Calu3 (cell line): ENCODE data around the gene FAM222A. TPM values are rescaled to one million over a fixed set of nuclear protein-coding genes. Genes with fewer than 3 reads are reported as not detected.

Experiments
- BruUV-seq: library from RNA; stranded (reverse); fragments of 400-500 nt; replicated peaks from 2 replicates; lab custom pipeline; 2021; lab: Mats Ljungman, UMichigan
- CTCF ChIA-PET: fragments of 300-600 bp; sonication (Branson Sonifier 250); formaldehyde crosslinking; loops from one replicate; lab custom pipeline; 2022; ENCODE audit warnings: antibody characterized with exemption; lab: Charles Lee
- DNase-seq: peaks from one replicate; pipeline ENCODE4 v3.0.0; 2022
- H3K27ac Mint-ChIP-seq: one replicate; pipeline ENCODE4 v1.8.0; 2022; ENCODE audit warnings: mixed read lengths; ENCODE audit not compliant: unreplicated experiment
- H3K27me3 Mint-ChIP-seq: one replicate; pipeline ENCODE4 v1.8.0; 2022; ENCODE audit warnings: mixed read lengths; ENCODE audit not compliant: unreplicated experiment
- H3K36me3 Mint-ChIP-seq: one replicate; pipeline ENCODE4 v1.8.0; 2022; ENCODE audit warnings: mild to moderate bottlenecking, moderate library complexity, mixed read lengths; ENCODE audit not compliant: insufficient read depth, unreplicated experiment
- H3K4me1 Mint-ChIP-seq: one replicate; pipeline ENCODE4 v1.8.0; 2022; ENCODE audit warnings: mild to moderate bottlenecking, low read depth, mixed read lengths; ENCODE audit not compliant: unreplicated experiment
- H3K4me3 Mint-ChIP-seq: one replicate; pipeline ENCODE4 v1.8.0; 2022; ENCODE audit warnings: mild to moderate bottlenecking, low read depth, moderate library complexity, mixed read lengths; ENCODE audit not compliant: unreplicated experiment
- H3K9me3 Mint-ChIP-seq: one replicate; pipeline ENCODE4 v1.8.0; 2022; ENCODE audit warnings: low read depth, mixed read lengths; ENCODE audit not compliant: unreplicated experiment
- intact Hi-C: fragments of 100-400 bp; cut with micrococcal nuclease; formaldehyde crosslinking; loops from one replicate; pipeline ENCODE4 v1.10.0; 2022; ENCODE audit not compliant: unreplicated experiment
- total RNA-seq: library from RNA; stranded (reverse); gene quantifications from 2 replicates; pipeline ENCODE4 v1.2.3, GENCODE V29; 2022
- TF ChIP-seq, protein P1 (sequence below): fragments of 200-600 bp; IDR thresholded peaks from one replicate; pipeline ENCODE4 v1.8.0; 2022; ENCODE audit warnings: antibody characterized with exemption; ENCODE audit not compliant: unreplicated experiment

FAM222A gene
- total RNA-seq, 1 experiment from 2014 or later: 2.4 TPM

DNA sequence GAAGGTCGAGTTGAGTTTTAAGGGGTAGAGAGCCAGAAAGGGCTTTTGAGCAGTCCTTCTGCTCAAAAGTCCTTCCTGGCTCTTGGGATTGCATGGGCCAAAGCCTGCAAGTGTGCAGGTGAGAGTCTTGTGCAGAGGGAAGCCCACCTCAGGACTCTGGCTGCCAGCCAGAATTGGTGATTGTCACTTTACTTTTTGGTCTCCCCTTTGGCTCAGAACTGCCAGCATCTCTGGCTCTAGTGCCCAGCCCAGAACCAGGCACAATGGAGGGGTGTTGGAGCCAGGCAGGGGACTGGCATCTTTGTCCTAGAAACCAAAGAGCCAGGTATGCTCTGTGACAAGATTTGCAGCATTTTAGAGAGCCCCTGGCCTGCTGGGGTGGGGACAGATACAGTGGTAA is 23.5 kb downstream of the FAM222A start:
- Mint-ChIP-seq H3K27me3 (peaks cover 32% of the 10 kb centered on the region), H3K4me1 (peaks cover 25% of the 10 kb centered on the region), H3K27ac (no peak overlapping the region), H3K9me3 (no peaks in the 10 kb centered on the region), H3K4me3 (no peak overlapping the region), H3K36me3 (no peaks in the 10 kb centered on the region)
- no TSS peak for BruUV-seq
- TF ChIP-seq, protein P1, sequence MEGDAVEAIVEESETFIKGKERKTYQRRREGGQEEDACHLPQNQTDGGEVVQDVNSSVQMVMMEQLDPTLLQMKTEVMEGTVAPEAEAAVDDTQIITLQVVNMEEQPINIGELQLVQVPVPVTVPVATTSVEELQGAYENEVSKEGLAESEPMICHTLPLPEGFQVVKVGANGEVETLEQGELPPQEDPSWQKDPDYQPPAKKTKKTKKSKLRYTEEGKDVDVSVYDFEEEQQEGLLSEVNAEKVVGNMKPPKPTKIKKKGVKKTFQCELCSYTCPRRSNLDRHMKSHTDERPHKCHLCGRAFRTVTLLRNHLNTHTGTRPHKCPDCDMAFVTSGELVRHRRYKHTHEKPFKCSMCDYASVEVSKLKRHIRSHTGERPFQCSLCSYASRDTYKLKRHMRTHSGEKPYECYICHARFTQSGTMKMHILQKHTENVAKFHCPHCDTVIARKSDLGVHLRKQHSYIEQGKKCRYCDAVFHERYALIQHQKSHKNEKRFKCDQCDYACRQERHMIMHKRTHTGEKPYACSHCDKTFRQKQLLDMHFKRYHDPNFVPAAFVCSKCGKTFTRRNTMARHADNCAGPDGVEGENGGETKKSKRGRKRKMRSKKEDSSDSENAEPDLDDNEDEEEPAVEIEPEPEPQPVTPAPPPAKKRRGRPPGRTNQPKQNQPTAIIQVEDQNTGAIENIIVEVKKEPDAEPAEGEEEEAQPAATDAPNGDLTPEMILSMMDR: no peak
- CTCF ChIA-PET: interaction anchor here (0.6 to 1.8 kb wide), 2 partner anchors 16 to 117 kb away, joined by 3 to 4 read pairs; no protein-coding TSS in a partner anchor
- intact Hi-C loops: no loop called here
- DNase-seq: no peak

DNA sequence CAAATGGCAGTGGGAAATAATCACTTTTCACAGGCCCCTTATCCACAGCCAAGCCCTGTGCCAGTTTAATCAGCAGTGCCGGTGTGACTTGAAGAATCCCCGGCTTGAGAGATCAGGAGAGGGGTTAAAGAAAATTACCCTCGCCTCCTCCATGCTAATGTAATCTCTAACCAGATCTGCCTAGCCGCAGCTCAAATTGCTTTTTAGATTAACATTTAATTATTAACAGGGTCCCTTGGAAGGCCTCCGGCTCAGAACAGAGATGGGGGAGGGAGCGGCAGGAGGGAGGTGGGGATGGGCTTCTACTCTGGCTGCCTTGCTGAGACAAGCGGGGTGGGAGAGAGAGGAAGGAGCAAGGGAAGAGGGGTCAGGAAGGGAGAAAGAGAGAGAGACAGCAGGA is 24.0 kb downstream of the FAM222A start:
- H3K27ac Mint-ChIP-seq: no peak overlapping the region
- peaks cover 25% of the 10 kb centered on the region for H3K4me1 Mint-ChIP-seq
- CTCF ChIA-PET: interaction anchor here (0.6 to 1.8 kb wide), 2 partner anchors 16 to 117 kb away, joined by 3 to 4 read pairs; no protein-coding TSS in a partner anchor
- H3K4me3 Mint-ChIP-seq: no peak overlapping the region
- H3K36me3 Mint-ChIP-seq: no peaks in the 10 kb centered on the region
- TF ChIP-seq, protein P1: no peak
- no TSS peak for BruUV-seq
- DNase-seq: peak; percentile 54
- no peaks in the 10 kb centered on the region for H3K9me3 Mint-ChIP-seq
- peaks cover 32% of the 10 kb centered on the region for H3K27me3 Mint-ChIP-seq
- intact Hi-C loops: no loop called here

DNA sequence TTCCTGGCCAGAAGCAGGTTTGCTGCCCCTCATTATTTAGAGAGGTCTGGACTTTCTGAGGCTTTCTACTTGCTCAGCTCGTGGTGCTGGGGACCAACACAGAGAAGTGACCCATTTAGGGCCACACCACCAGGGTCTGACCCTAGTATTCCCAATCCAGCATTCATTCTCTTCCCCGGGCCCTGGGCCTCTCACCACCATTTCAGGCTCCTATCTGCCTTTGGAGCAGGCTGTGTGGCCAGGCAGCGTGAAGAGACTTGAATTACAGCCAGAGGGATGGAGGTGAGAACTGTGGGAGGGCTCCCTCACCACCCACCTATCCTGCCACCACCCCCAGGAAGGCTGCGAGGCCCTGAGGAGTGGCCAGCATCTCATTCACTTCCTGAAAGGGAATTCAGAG is 24.6 kb downstream of the FAM222A start:
- CTCF ChIA-PET: interaction anchor here (1.8 kb wide), 1 partner anchor 15 kb away, joined by 4 read pairs; no protein-coding TSS in a partner anchor
- Mint-ChIP-seq H3K4me3 (no peak overlapping the region), H3K36me3 (no peaks in the 10 kb centered on the region), H3K27me3 (peaks cover 32% of the 10 kb centered on the region), H3K27ac (no peak overlapping the region), H3K9me3 (no peaks in the 10 kb centered on the region), H3K4me1 (peaks cover 25% of the 10 kb centered on the region)
- TF ChIP-seq, protein P1: no peak
- intact Hi-C loops: no loop called here
- DNase-seq: no peak
- no TSS peak for BruUV-seq

DNA sequence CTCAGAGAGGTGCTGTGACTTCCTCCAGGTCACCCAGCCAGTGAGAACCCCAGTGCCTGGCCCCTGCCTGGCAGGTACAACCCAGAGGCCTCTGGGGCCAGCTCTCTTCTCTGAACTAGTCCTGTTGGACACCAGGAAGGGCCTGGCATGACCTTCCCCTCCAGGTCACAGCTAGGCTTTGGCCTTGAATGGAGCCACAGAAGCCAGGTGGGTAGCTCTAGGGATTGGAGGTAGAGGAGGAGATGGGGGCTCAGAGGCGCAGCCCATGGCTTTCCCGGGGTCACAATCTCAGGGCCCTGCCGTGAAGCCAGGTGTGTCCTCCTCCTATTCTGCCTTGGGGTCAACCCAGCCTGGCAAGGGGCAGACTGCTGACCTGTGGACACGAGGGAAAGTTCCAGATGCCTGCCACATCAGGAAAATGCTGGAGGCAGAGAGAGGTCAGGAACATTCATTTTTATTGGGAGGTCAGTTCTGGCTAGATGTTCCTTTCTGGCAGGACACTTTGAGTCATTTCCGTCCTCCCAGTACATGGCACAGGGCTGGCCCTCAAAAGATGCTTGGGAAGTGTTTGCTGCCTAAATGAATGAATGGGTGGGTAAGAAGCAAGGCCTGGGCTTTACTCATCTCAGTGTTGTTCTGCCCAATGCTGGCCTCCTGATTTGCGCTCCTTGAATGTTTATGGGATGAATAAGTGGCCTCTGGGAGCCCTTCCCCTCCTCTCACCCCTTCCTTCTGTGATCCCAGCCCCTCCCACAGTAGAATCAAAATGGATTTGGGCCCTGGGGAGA is 25.4 kb downstream of the FAM222A start:
- CTCF ChIA-PET: interaction anchor here (0.7 to 1.8 kb wide), 2 partner anchors 14 to 19 kb away, joined by 3 to 4 read pairs; no protein-coding TSS in a partner anchor
- no peak overlapping the region for H3K4me3 Mint-ChIP-seq
- no peak overlapping the region for H3K27ac Mint-ChIP-seq
- no peaks in the 10 kb centered on the region for H3K9me3 Mint-ChIP-seq
- no TSS peak for BruUV-seq
- H3K36me3 Mint-ChIP-seq: no peaks in the 10 kb centered on the region
- peaks cover 25% of the 10 kb centered on the region for H3K4me1 Mint-ChIP-seq
- DNase-seq: no peak
- TF ChIP-seq, protein P1: no peak
- intact Hi-C loops: no loop called here
- peaks cover 32% of the 10 kb centered on the region for H3K27me3 Mint-ChIP-seq
